ENCODE data around the gene DNAAF3. TPM values are rescaled to one million over a fixed set of nuclear protein-coding genes. Genes with fewer than 3 reads are reported as not detected.

The DNAAF3 gene
- total RNA-seq (2022; extraction: Qiagen RNA extraction), result 4.5 to 6.9 TPM (median 6.2 TPM) in 5 replicates

DNA sequence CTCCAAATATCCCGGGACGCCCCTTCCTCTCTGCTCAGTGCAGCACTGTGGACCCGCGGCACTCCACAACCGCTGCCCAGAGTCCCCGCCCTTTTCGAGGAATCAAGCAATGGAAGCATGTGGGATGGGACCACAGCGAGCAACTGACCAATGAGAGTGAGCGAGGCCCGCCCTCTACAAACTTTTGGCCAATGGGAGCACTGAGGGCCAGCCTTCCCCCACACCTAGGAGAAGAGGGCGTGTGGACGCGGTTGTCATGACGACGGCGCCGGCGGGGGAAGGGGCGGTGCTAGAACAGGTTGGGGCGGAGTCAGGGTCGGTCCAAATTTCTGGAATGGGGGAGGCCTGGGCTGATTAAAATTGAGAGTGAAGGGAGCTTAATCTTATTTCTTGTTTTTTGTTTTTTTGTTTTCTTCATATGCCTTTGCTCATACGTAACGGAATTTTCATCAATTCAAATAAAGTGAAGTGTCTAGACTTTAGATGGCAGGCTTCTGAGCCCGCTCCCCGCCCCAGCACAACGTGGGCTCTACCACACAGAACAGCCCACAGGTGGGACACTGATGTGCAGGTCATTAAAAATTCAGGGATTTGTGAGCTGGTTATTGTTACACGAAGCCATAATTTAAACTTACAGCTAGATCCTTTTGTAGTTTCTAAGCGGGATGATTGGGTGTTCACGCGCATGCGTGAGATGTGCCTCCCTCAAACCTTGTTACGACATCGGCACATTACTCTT lies at the start of gene DNAAF3:
DNAAF3 (minus strand) TSS at position 84 of the 739 bp plus-strand sequence. CDS start 200 bp downstream, outside the sequence.

DNA sequence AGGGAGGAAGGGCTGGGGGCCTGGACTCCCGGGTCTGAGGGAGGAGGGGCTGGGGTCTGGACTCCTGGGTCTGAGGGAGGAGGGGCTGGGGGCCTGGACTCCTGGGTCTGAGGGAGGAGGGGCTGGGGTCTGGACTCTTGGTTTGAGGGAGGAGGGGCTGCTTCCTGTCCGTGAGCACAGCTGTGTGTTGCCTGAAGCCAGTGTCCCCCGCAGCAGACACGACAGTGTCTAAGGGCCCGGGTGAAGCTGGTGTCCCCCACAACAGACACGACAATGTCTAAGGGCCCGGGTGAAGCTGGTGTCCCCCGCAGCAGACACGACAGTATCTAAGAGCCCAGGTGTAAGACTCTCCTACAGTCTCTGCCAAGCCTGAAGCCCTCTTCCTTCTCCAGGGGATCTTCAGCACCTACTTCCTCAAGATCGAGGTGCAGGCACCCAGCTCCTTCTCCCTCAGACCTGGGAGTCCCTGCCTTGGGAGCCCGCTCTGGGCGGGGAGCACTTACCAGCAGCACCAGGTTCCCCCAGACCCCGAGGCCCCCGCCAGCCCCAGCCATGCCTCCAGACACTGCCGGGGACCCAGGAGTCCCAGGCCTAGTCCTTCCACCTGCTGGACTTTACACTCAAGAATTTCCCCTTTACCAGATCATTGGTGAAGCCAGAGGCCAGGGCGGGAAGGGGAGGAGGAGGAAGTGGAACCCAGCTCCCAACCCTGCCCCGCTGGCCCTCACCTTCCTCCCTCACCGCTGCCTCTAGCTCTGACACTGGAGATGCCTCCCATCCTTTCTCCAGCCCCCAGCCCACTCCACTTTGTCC lies 42.7 kb upstream of the DNAAF3 start, which contains the start of gene PTPRH:
PTPRH (minus strand) TSS at position 622 of the 813 bp plus-strand sequence; CDS start at position 554, 68 bp downstream.

DNA sequence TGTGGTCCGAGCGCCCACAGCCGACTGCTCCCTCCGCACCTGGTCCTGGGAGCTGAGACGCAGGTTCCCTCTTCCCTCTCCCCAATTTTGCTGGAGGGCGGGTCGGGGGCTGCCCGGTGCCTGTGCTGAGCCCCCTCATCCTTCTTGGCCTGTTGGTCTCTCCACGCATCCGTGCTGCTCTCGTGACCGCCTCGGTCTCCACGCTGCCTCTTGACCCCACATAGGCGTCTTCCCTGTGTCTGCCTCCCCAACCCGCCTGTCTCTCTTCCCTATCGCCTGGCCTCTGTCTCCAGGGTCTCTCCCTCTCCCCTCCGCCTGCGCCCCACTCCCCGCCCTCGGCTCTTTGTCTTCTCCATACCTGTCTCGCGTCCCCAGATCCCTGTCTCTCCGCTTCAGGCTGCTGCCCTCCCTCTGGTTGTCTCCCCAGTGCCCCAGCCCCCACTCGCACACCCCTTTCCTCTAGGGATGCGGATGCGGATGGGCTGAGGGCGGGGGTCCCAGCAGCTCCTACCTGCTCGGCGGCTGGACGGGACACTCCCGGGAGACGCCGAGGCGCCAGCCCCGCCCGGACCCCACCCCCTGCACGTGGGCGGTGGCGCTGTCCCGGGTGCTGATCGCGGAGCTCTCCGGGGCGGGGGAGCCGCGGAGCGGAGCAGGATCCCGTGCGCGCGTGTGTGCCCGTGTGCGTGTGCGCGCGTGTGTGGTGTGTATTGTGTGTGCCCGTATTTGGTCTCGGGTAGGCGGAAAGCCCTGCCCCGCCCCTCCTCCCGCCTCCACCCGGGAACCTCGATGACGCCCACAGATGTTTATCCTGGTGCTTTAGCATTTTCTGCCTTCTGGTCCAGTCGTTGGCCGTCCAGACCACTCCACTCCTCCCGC lies 13.4 kb upstream of the DNAAF3 start, which contains the start of gene SYT5:
SYT5 (minus strand) TSS at position 684 of the 879 bp plus-strand sequence. CDS start 1,248 bp downstream, outside the sequence.

GRCh38 chr19:55157064-55157908 lies 9.1 kb downstream of the DNAAF3 start, which contains the start of gene TNNI3:
Gene TNNI3 (minus strand): TSS chr19:55157732. CDS start chr19:55157589, 143 bp downstream.

GRCh38 chr19:55149078-55150003 lies 17.1 kb downstream of the DNAAF3 start, which contains the start of gene TNNT1:
Gene TNNT1 (minus strand): TSS chr19:55149206. CDS start chr19:55147157, 2,049 bp downstream.

DNA sequence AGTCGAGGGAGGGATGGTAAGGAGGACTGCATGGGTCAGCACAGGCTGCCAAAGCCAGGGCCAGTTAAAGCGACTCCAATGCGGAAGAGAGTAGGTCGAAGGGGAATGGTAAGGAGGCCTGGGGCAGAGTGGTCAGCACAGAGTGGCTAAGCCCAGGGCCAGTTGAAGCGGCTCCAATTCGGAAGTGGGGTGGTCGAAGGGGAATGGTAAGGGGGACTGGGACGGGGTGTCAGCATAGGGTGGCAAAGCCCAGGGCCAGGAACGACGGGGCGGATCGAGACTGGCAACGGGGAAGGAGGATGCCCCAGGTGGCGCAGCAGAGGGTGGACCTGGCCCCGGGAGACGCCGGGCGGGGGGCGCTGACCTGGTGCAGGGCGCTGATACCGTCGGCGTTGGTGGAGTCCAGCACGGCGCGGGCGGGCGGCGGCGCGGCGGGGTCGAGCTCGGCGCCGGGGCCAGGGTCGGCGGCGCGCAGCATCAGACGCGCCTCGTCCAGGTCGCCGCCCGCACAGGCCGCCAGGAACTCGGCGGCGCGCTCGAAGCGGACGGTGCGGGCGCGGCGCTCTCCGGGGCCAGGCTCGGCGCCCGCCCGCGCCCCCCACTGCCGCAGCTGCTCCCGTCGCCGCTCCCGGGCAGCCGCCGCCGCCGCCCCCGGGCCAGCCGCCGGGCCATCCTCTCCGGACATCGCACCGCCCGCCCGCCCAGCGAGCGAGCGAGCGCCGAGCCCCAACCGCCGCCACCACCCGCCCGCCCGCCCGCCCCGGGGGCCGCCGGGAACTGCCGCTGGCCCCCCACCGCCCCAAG lies 49.4 kb downstream of the DNAAF3 start, which contains the start of gene PPP1R12C:
PPP1R12C (minus strand) TSS at position 779 of the 804 bp plus-strand sequence; CDS start at position 685, 94 bp downstream.

Other genes starting within 250 kb of the DNAAF3 start
- gene NLRP7, start 219.1 kb downstream of the DNAAF3 start, total RNA-seq (2022; extraction: Qiagen RNA extraction), result not detected in 5 replicates
- gene NLRP2, start 200.2 kb downstream of the DNAAF3 start, total RNA-seq (2022; extraction: Qiagen RNA extraction), result 24.3 to 27.9 TPM (median 26.7 TPM) in 5 replicates
- 0.06 to 0.24 TPM (median 0.21 TPM) in 5 replicates for gene GP6, start 128.3 kb downstream of the DNAAF3 start, total RNA-seq (2022; extraction: Qiagen RNA extraction)
- 14.0 to 20.9 TPM (median 20.1 TPM) in 5 replicates for gene RDH13, start 103.5 kb downstream of the DNAAF3 start, total RNA-seq (2022; extraction: Qiagen RNA extraction)
- 3.7 to 6.2 TPM (median 5.5 TPM) in 5 replicates for gene EPS8L1, start 90.7 kb downstream of the DNAAF3 start, total RNA-seq (2022; extraction: Qiagen RNA extraction)
- gene PPP1R12C, start 49.0 kb downstream of the DNAAF3 start, total RNA-seq (2022; extraction: Qiagen RNA extraction), result 60.2 to 97.6 TPM (median 90.0 TPM) in 5 replicates
- gene TNNT1, start 17.4 kb downstream of the DNAAF3 start, total RNA-seq (2022; extraction: Qiagen RNA extraction), result 114 to 145 TPM (median 137 TPM) in 5 replicates
- gene TNNI3, start 8.9 kb downstream of the DNAAF3 start, total RNA-seq (2022; extraction: Qiagen RNA extraction), result 6.1 to 9.2 TPM (median 8.0 TPM) in 5 replicates
- gene SYT5, start 13.7 kb upstream of the DNAAF3 start, total RNA-seq (2022; extraction: Qiagen RNA extraction), result 2.8 to 4.9 TPM (median 3.8 TPM) in 5 replicates
- 3.7 to 5.3 TPM (median 5.2 TPM) in 5 replicates for gene PTPRH, start 42.9 kb upstream of the DNAAF3 start, total RNA-seq (2022; extraction: Qiagen RNA extraction)
- 2.7 to 6.4 TPM (median 5.2 TPM) in 5 replicates for gene TMEM86B, start 62.1 kb upstream of the DNAAF3 start, total RNA-seq (2022; extraction: Qiagen RNA extraction)
- gene PPP6R1, start 92.4 kb upstream of the DNAAF3 start, total RNA-seq (2022; extraction: Qiagen RNA extraction), result 87.7 to 128 TPM (median 124 TPM) in 5 replicates
- gene HSPBP1, start 113.5 kb upstream of the DNAAF3 start, total RNA-seq (2022; extraction: Qiagen RNA extraction), result 119 to 156 TPM (median 146 TPM) in 5 replicates
- 3.3 to 5.4 TPM (median 4.0 TPM) in 5 replicates for gene BRSK1, start 117.4 kb upstream of the DNAAF3 start, total RNA-seq (2022; extraction: Qiagen RNA extraction)
- not detected in 5 replicates for gene TMEM150B, start 158.7 kb upstream of the DNAAF3 start, total RNA-seq (2022; extraction: Qiagen RNA extraction)
- gene KMT5C, start 173.3 kb upstream of the DNAAF3 start, total RNA-seq (2022; extraction: Qiagen RNA extraction), result 5.8 to 11.4 TPM (median 9.7 TPM) in 5 replicates
- gene COX6B2, start 188.1 kb upstream of the DNAAF3 start, total RNA-seq (2022; extraction: Qiagen RNA extraction), result 0.58 to 1.4 TPM (median 1.2 TPM) in 5 replicates
- gene GARIN5B, start 196.6 kb upstream of the DNAAF3 start, total RNA-seq (2022; extraction: Qiagen RNA extraction), result 0.06 to 0.29 TPM (median 0.12 TPM) in 5 replicates
- 42.1 to 61.8 TPM (median 53.6 TPM) in 5 replicates for gene IL11, start 203.8 kb upstream of the DNAAF3 start, total RNA-seq (2022; extraction: Qiagen RNA extraction)
- gene TMEM190, start 210.2 kb upstream of the DNAAF3 start, total RNA-seq (2022; extraction: Qiagen RNA extraction), result 1.2 to 2.6 TPM (median 2.0 TPM) in 5 replicates
- gene TMEM238, start 217.7 kb upstream of the DNAAF3 start, total RNA-seq (2022; extraction: Qiagen RNA extraction), result 1.6 to 11.1 TPM (median 8.6 TPM) in 5 replicates
- 2,587 to 2,941 TPM (median 2,775 TPM) in 5 replicates for gene RPL28, start 219.3 kb upstream of the DNAAF3 start, total RNA-seq (2022; extraction: Qiagen RNA extraction)
- gene UBE2S, start 241.2 kb upstream of the DNAAF3 start, total RNA-seq (2022; extraction: Qiagen RNA extraction), result 320 to 492 TPM (median 460 TPM) in 5 replicates